GM12873 (cell line): Measurements from ENCODE around the gene SLC25A38.

ENCODE experiments used
- TF ChIP-seq, protein P1 (sequence below): IDR thresholded peaks from 2 replicates; pipeline ENCODE4 v1.5.1; 2012; ENCODE audit warnings: low read depth, mild to moderate bottlenecking, moderate library complexity, low read length, control low read depth; ENCODE audit not compliant: insufficient read depth; ENCODE audit errors: missing control alignments

SLC25A38 gene

DNA sequence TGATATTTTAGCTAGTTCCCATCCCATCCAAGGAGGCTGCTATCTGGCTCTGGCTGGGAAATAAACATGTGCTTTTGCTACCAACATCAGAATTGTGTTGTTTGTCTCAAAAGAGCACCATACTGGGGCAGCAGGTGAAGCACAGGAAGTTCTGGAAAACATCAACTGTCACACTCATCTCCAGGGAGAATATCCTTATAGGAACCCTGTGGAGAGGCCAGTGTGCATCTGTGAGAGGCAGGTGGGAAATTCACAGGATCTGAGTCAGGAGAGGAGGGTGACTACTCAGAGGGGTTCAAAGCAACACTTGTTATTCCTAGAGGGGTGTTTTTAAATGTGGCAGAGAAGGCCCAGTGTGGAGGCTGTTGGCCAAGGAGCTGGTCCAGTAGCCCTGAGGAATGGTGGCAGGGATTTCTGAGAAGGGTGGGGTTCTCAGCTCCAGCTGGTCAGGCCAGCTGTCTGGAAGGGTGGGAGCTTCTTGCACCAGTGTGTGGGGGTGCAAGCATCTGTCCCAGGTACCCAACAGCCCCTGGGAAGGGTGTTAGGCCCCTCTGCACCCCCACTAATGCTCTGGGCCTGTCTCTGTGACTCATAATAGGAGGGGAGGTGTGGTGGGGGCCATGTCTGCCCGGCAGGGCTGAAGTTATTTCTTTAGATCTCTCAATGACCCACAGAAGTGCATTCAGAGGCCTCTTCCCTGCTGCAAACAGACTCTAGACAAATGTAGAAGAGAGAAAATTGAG is 52.0 kb downstream of the SLC25A38 start:
- TF ChIP-seq, protein P1, sequence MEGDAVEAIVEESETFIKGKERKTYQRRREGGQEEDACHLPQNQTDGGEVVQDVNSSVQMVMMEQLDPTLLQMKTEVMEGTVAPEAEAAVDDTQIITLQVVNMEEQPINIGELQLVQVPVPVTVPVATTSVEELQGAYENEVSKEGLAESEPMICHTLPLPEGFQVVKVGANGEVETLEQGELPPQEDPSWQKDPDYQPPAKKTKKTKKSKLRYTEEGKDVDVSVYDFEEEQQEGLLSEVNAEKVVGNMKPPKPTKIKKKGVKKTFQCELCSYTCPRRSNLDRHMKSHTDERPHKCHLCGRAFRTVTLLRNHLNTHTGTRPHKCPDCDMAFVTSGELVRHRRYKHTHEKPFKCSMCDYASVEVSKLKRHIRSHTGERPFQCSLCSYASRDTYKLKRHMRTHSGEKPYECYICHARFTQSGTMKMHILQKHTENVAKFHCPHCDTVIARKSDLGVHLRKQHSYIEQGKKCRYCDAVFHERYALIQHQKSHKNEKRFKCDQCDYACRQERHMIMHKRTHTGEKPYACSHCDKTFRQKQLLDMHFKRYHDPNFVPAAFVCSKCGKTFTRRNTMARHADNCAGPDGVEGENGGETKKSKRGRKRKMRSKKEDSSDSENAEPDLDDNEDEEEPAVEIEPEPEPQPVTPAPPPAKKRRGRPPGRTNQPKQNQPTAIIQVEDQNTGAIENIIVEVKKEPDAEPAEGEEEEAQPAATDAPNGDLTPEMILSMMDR, result no peak

DNA sequence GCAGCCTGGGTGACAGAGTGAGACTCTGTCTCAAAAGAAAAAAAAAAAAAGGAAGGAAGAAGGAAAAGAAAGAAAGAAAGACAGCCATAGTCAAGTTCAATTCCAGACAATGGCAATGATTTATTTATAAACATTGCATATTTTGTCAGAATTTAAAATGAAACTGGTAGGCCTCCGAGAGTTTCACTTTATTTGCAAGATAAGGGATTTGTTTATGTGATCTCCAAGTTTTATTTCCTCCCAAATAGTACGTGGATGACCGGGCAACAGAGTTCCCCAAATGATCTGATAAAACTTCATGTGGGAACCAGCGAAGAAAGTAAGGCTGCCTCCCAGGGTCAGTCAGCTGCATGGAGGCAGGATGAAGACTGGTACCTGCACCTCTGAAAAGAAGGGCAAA is 55.7 kb downstream of the SLC25A38 start:
- TF ChIP-seq, protein P1, result no peak

DNA sequence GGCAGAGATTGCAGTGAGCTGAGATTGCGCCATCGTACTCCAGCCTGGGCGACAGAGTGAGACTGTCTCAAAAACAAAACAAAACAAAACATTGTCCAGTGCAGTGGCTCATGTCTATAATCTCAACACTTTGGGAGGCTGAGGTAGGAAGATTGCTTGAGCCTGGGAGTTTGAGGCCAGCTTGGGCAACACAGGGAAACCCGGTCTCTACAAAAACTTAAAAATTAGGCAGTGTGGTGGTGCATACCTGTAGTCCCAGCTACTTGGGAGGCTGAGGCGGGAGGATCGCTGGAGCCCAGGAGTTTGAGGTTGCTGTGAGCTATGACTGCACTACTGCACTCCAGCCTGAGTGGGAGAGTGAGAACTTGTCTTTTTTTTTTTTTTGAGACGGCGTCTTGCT is 57.1 kb downstream of the SLC25A38 start:
- TF ChIP-seq, protein P1, result no peak

DNA sequence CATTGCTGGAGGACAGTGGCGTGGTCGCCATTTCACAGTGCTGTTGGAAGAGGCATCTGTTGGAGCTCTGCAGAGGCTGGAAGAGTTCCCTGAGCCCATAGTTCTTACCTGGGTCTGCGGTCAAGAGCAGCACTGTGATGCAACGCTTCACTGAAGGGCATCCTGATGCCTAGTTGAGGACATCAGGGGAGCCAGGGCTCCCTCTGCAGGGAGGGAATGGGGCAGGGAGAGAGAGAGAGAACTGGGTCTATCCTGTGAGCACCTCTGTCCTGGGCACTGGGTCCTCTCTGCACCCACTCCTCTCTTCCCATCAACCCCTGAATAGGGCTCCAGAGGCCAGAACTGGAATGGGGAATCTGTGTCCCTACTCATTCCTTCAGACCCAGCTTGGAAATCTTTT is 60.4 kb downstream of the SLC25A38 start:
- TF ChIP-seq, protein P1, result no peak

DNA sequence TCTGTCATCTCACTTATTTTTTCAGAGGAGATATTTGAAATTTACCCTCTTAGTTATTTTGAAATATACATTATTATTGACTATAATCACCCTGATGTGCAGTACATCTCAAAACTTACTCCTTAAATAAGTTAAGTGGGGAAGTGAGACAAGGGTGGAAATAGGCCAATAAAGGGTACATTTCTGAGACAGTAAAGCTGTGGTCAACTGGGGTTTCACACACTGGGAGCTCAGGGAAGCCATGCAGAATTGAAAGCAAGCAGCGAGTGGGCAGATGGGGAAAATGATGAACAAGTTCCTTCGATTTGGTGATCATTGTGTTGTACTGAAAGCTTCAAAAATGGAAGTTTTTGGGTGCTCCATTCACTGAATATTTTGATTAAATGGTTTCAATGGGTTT is 62.8 kb downstream of the SLC25A38 start:
- TF ChIP-seq, protein P1, result no peak

DNA sequence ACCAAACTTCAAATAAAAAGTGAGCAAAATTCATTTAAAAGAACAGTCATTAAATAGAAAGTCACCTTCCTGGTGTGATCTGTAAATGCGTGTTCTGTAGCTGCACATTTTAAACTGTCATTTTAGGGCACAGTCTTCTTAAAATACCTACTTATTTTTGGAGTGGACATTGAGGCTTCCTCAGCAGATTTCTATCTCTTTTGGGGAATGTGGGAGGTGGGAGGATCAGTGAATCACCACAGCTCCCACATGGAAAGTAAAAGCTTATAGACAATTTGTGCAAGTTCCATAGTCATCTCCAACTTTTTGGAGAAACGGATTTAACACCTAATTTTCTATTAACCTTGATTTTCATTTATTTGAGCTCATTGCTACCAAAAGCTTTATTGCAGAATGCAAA is 63.3 kb downstream of the SLC25A38 start:
- TF ChIP-seq, protein P1, result no peak
